K562 (cell line): Measurements from ENCODE around the gene ZNF618. TPM values are rescaled to one million over a fixed set of nuclear protein-coding genes. Genes with fewer than 3 reads are reported as not detected.

Source experiments
- ATAC-seq: fragments of 200-7000 bp; cut with Tn5 transposase; 3 replicates; pipeline ENCODE4 v1.9.1; 2020; ENCODE audit warnings: moderate library complexity
- BruUV-seq: library from RNA; stranded (reverse); fragments of 400-500 nt; replicated peaks from 2 replicates; lab custom pipeline; 2021; lab: Mats Ljungman, UMichigan
- CTCF ChIA-PET: fragments of 300-600 bp; formaldehyde crosslinking; extraction: SDS; loops from one replicate; lab custom pipeline; 2021; ENCODE audit warnings: low intra/inter-chr PET ratio; lab: Yijun Ruan, JAX
- POLR2A ChIA-PET: fragments of 300-600, 350-650 bp; sonication (Branson Sonifier 250); formaldehyde crosslinking; extraction: SDS; loops from one replicate; lab custom pipeline; 2021; ENCODE audit warnings: antibody characterized with exemption, inconsistent platforms; lab: Yijun Ruan, JAX
- DNase-seq, 4 experiments: peaks; one replicate each; pipeline versions ENCODE4 v3.0.0 to v3.0.0-alpha.2; 2011 to 2018; ENCODE audit warnings: low spot score in 3 of 4, mixed read lengths in 3 of 4; ENCODE audit errors: extremely low read depth in 1 of 4
- FAIRE-seq: peaks from 2 replicates; lab custom pipeline; 2011; peaks lifted over from hg19 to GRCh38; lab: Jason Lieb, UNC
- H2AFZ ChIP-seq: 2 replicates; pipeline ENCODE4 v1.6.0; 2011; ENCODE audit warnings: low read depth, low read length, control low read depth, inconsistent platforms
- H3K27ac ChIP-seq: fragments of 200-600 bp; 3 replicates; pipeline ENCODE4 v1.8.0; 2011; ENCODE audit warnings: low read depth, mild to moderate bottlenecking, control low read depth, inconsistent platforms, low read length, moderate library complexity, mixed read lengths; ENCODE audit errors: extremely low read depth
- H3K27me3 ChIP-seq, 2 experiments: fragments of 300-600 bp in 1 of 2; 2 replicates in 1 of 2; 3 replicates in 1 of 2; pipeline versions ENCODE4 v1.6.0 to v1.8.0; 2011; ENCODE audit warnings: inconsistent platforms in 2 of 2, low read length in 2 of 2, mild to moderate bottlenecking in 1 of 2, mixed read lengths in 1 of 2, moderate library complexity in 1 of 2; ENCODE audit not compliant: control insufficient read depth in 2 of 2, insufficient read depth in 2 of 2
- H3K36me3 ChIP-seq: fragments of 300-600 bp; 3 replicates; pipeline ENCODE4 v1.8.0; 2011; ENCODE audit warnings: mild to moderate bottlenecking, low read length, inconsistent platforms; ENCODE audit not compliant: control insufficient read depth, insufficient read depth
- H3K4me1 ChIP-seq, 2 experiments: fragments of 200-600 bp in 1 of 2; replicated peaks in 1 of 2; 2 replicates in 1 of 2; 3 replicates in 1 of 2; pipeline versions ENCODE4 v1.5.1 to v1.8.0; 2011; ENCODE audit warnings: inconsistent platforms in 2 of 2, low read length in 2 of 2, mild to moderate bottlenecking in 1 of 2, mixed read lengths in 1 of 2, moderate library complexity in 1 of 2; ENCODE audit not compliant: control insufficient read depth in 2 of 2, insufficient read depth in 2 of 2
- H3K4me2 ChIP-seq: 2 replicates; pipeline ENCODE4 v1.6.1; 2011; ENCODE audit warnings: low read length, control low read depth, inconsistent platforms, mixed read lengths; ENCODE audit not compliant: insufficient read depth
- H3K4me3 ChIP-seq: fragments of 200-600 bp; sonication (generic), shearing (Covaris generic); 2 replicates; pipeline ENCODE4 v1.5.1; 2016; ENCODE audit warnings: control low read depth, inconsistent platforms
- H3K79me2 ChIP-seq: fragments of 200-600 bp; 3 replicates; pipeline ENCODE4 v1.8.0; 2011; ENCODE audit warnings: low read length, inconsistent platforms; ENCODE audit not compliant: control insufficient read depth, insufficient read depth
- H3K9ac ChIP-seq, 2 experiments: 2 replicates each; pipeline versions ENCODE4 v1.6.0 to v1.6.1; 2011; ENCODE audit warnings: low read depth in 2 of 2, low read length in 2 of 2, control low read depth in 1 of 2, inconsistent platforms in 1 of 2, mild to moderate bottlenecking in 1 of 2, mixed read lengths in 1 of 2; ENCODE audit not compliant: insufficient read depth in 1 of 2
- H3K9me1 ChIP-seq: one replicate; pipeline ENCODE4 v1.6.0; 2011; ENCODE audit warnings: inconsistent platforms, mild to moderate bottlenecking, low read length, moderate library complexity; ENCODE audit not compliant: control insufficient read depth, insufficient read depth
- H3K9me3 ChIP-seq: replicated peaks from 2 replicates; pipeline ENCODE4 v1.5.1; 2011; ENCODE audit warnings: low read depth, low read length, inconsistent platforms; ENCODE audit not compliant: control insufficient read depth, insufficient read depth
- H4K20me1 ChIP-seq: replicated peaks from 2 replicates; pipeline ENCODE4 v1.6.1; 2011; ENCODE audit warnings: low read length, inconsistent platforms, mixed read lengths; ENCODE audit not compliant: control insufficient read depth, insufficient read depth
- ZNF717 ChIP-seq: fragments of 250-450 bp; sonication (Bioruptor Pico); IDR thresholded peaks from 2 replicates; pipeline ENCODE4 v1.5.0; 2021
- WGBS: fragments of 100-300 bp; shearing (Covaris generic); methylation state at CpG from one replicate; pipeline ENCODE4 v1.1.6; 2016; ENCODE audit warnings: low coverage, mixed read lengths; ENCODE audit not compliant: insufficient coverage; ENCODE audit errors: missing lambda C conversion rate; 5-methylcytosine and 5-hydroxymethylcytosine counted together
- in situ Hi-C: fragments of 300-500 bp; cut with MboI; formaldehyde crosslinking; loops from 4 replicates; pipeline ENCODE4 v1.15.0; 2018; ENCODE audit warnings: inconsistent platforms, mixed read lengths
- intact Hi-C: fragments of 100-400 bp; cut with micrococcal nuclease; formaldehyde crosslinking; loops from 2 replicates; pipeline ENCODE4 v1.14.2; 2022
- polyA plus RNA-seq, 8 experiments: library from polyadenylated mRNA; depleted of rRNA in 4 of 8; stranded (reverse) in 5 of 8; unstranded in 3 of 8; fragments of >200 nt; fragmentation: Nextera tagmentation in 2 of 8; fragmentation: Illumina TruSeq in 1 of 8; extraction: Ambion mirVana in 2 of 8; extraction: Trizol in 1 of 8; gene quantifications; 2 replicates each; pipeline versions ENCODE4 v1.2.1 to v1.2.3, GENCODE V29; 2011 to 2014; ENCODE audit warnings: inconsistent platforms in 1 of 8, missing spikeins in 1 of 8
- total RNA-seq, 7 experiments: library from RNA; depleted of rRNA in 6 of 7; stranded (reverse); fragments of >200 nt in 6 of 7; fragmentation: Illumina TruSeq in 2 of 7; extraction: Trizol in 2 of 7; gene quantifications; 2 replicates each; pipeline versions ENCODE4 v1.2.1 to v1.2.3, GENCODE V29; 2011 to 2021; ENCODE audit warnings: low replicate concordance in 1 of 7
- TF ChIP-seq, protein P1 (sequence below), 2 experiments: IDR thresholded peaks in 1 of 2; conservative IDR thresholded peaks in 1 of 2; 2 replicates each; pipeline ENCODE4 v1.6.1; 2016; ENCODE audit warnings: low read depth in 2 of 2, mild to moderate bottlenecking in 1 of 2, missing compliant biosample characterization in 1 of 2, missing genetic modification characterization in 1 of 2, moderate library complexity in 1 of 2
- TF ChIP-seq, protein P2 (sequence below): sonication (generic); formaldehyde crosslinking; IDR thresholded peaks from 2 replicates; pipeline ENCODE4 v1.9.0; 2022; ENCODE audit warnings: mild to moderate bottlenecking, missing genetic modification reagents

Gene ZNF618
- total and polyA plus RNA-seq, 9 of the 15 experiments (the other 6 are each of a cell fraction or from before 2014, with no cell fraction given) = 0.08 to 13.7 (median 3.4) TPM

- ATAC-seq = no peak
- Histone ChIP-seq H4K20me1 (no peaks in the 10 kb centered on the region; the same call in 1 of the 2 replicates), H3K9me1 (no peaks in the 10 kb centered on the region)
- DNase-seq = no peak
- TF ChIP-seq, protein P1, sequence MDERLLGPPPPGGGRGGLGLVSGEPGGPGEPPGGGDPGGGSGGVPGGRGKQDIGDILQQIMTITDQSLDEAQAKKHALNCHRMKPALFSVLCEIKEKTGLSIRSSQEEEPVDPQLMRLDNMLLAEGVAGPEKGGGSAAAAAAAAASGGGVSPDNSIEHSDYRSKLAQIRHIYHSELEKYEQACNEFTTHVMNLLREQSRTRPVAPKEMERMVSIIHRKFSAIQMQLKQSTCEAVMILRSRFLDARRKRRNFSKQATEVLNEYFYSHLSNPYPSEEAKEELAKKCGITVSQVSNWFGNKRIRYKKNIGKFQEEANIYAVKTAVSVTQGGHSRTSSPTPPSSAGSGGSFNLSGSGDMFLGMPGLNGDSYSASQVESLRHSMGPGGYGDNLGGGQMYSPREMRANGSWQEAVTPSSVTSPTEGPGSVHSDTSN (CRISPR knock-in tag; IDR thresholded peaks at IDR 0.05; ENCODE audit: low read depth) = no peak
- TF ChIP-seq, protein P1 (tag; conservative IDR thresholded peaks at IDR 0.05; ENCODE audit: low read depth) = peak; percentile 34
- no peak for TF ChIP-seq ZNF717 (CRISPR knock-in tag)
- TF ChIP-seq, protein P2, sequence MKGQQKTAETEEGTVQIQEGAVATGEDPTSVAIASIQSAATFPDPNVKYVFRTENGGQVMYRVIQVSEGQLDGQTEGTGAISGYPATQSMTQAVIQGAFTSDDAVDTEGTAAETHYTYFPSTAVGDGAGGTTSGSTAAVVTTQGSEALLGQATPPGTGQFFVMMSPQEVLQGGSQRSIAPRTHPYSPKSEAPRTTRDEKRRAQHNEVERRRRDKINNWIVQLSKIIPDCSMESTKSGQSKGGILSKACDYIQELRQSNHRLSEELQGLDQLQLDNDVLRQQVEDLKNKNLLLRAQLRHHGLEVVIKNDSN (CRISPR knock-in tag) = 0 out of 2 replicates have a peak, but pooled peaks have one; percentile 27
- TF ChIP-seq, all 486 proteins: peak for 2
- Histone ChIP-seq H3K27ac (no peak overlapping the region), H3K4me2 (no peak overlapping the region), H3K9ac (no peak overlapping the region), H3K4me3 (no peak overlapping the region), H3K27me3 (no peaks in the 10 kb centered on the region), H2AFZ (no peak overlapping the region), H3K79me2 (no peaks in the 10 kb centered on the region), H3K9me3 (no peaks in the 10 kb centered on the region), H3K4me1 (peaks cover 0 to 6% of the 10 kb centered on the region in 2 experiments; a peak in 1 of 5 replicates), H3K36me3 (peaks cover 5% of the 10 kb centered on the region; the same call in 2 of the 3 replicates)
- ChIA-PET POLR2A (interaction anchor here (0.6 kb wide), 1 partner anchor 22 kb away, joined by 3 read pairs; no protein-coding TSS in a partner anchor), CTCF (no interaction called here)
- FAIRE-seq = no peak
- intact Hi-C loops = no loop called here
- in situ Hi-C loops = no loop called here
- WGBS = 55% methylated on average over 11 of the region's 17 CpGs
- no TSS peak for BruUV-seq
Observed at GRCh38 chr9:113999256-114000062, 123.3 kb downstream of the ZNF618 start.
